ENCODE data around the gene CHSY1. TPM values are rescaled to one million over a fixed set of nuclear protein-coding genes. Genes with fewer than 3 reads are reported as not detected.
A peak's percentile ranks its signal among the peaks of the same experiment; 100 is the strongest.

The CHSY1 gene
- total and polyA plus RNA-seq, 2 of the 13 experiments (the other 11 are each of a cell fraction or from before 2014, with no cell fraction given) = 13.3 to 13.7 TPM

DNA sequence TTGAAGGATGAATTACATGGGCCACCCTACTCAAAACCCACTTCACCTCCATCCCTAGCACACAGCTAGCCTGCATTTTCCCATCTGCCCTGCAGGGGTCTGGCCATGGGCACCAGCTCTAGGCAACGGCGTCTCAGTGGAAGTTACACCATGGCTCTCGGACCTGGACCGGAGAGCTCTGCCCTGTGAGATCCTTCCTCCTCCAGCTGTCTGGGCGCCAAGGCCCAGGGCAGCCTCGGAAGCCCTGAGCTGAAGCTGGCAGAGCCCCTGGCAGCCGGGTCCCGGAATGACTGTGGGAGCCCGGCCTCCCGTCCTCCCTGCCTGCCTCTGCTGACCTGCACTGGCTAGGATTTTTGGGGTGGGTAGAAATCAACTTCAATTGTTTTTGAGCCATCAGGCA is 98.9 kb downstream of the CHSY1 start:
- DNase-seq (ENCODE audit: low spot score) = peak; percentile 28
- no TSS peak for BruUV-seq (replicated peaks)
- in situ Hi-C loops (cut with HindIII; ENCODE audit: extremely low pct_ligation_motif_present, low pct_unique_long_range_greater_than_20kb) = no loop called here
- peak overlapping the region; percentile 66 for H3K4me2 ChIP-seq (ENCODE audit: low read depth, low read length)
- no peaks in the 10 kb centered on the region for H3K79me2 ChIP-seq (ENCODE audit: insufficient read depth, low read length)
- peaks cover 2 to 4% of the 10 kb centered on the region in 2 experiments; a peak in 3 of 5 replicates for H3K27me3 ChIP-seq (ENCODE audit: control insufficient read depth in 1 of 2, insufficient read depth in 2 of 2, low read length in 2 of 2)
- intact Hi-C loops (cut with micrococcal nuclease; ENCODE audit: unreplicated experiment) = no loop called here
- ChIA-PET POLR2A (no interaction called here), CTCF (ENCODE audit: low intra/inter-chr PET ratio, low total read pairs) (interaction anchor here (1.0 kb wide), 1 partner anchor 105 kb away, joined by 3 read pairs; no protein-coding TSS in a partner anchor)
- no peaks in the 10 kb centered on the region for H4K20me1 ChIP-seq (ENCODE audit: insufficient read depth, low read length)
- no peaks in the 10 kb centered on the region for H3K9me3 ChIP-seq (ENCODE audit: low read length)
- no peaks in the 10 kb centered on the region for H3K36me3 ChIP-seq (replicated peaks in 1 of 2; ENCODE audit: control insufficient read depth in 1 of 2, insufficient read depth in 2 of 2, low read length in 2 of 2)
- no peak overlapping the region; a peak in 1 of 6 replicates for H3K4me3 ChIP-seq (replicated peaks in 1 of 3; ENCODE audit: insufficient read depth in 1 of 3, low read depth in 2 of 3, low read length in 3 of 3)
- H3K4me1 ChIP-seq (ENCODE audit: insufficient read depth, low read length) = peaks cover 18% of the 10 kb centered on the region
- H3K27ac ChIP-seq (ENCODE audit: extremely low read length, insufficient read depth, low read length) = no peak overlapping the region
- ATAC-seq = peak; percentile 90
- no peak overlapping the region for H3K9ac ChIP-seq (ENCODE audit: insufficient read depth, low read depth, low read length)
- 45% methylated on average over 4 of the region's 10 CpGs for WGBS (ENCODE audit: low lambda C conversion rate)
- no peak overlapping the region for H2AFZ ChIP-seq (ENCODE audit: low read length)
- FAIRE-seq = peak; percentile 60
- TF ChIP-seq RAD21 (CRISPR knock-in tag; IDR thresholded peaks at IDR 0.05) (0 out of 2 replicates have a peak, but pooled peaks have one; percentile 14), ZNF768 (CRISPR knock-in tag; IDR thresholded peaks at IDR 0.05) (0 out of 2 replicates have a peak, but pooled peaks have one; percentile 9), ZSCAN20 (CRISPR knock-in tag; IDR thresholded peaks at IDR 0.05; ENCODE audit: borderline replicate concordance) (no peak), ZNF644 (CRISPR knock-in tag; IDR thresholded peaks at IDR 0.05; ENCODE audit: low read depth) (peak; percentile 53; the same call in 1 of the 2 replicates), ZNF746 (CRISPR knock-in tag; IDR thresholded peaks at IDR 0.05) (no peak), XRCC5 (optimal IDR thresholded peaks at IDR 0.05; ENCODE audit: low read length) (peak; percentile 76), LCORL (IDR thresholded peaks at IDR 0.05) (no peak), LCORL (CRISPR knock-in tag; IDR thresholded peaks at IDR 0.05) (0 out of 2 replicates have a peak, but pooled peaks have one; percentile 32)
- TF ChIP-seq, protein P1, sequence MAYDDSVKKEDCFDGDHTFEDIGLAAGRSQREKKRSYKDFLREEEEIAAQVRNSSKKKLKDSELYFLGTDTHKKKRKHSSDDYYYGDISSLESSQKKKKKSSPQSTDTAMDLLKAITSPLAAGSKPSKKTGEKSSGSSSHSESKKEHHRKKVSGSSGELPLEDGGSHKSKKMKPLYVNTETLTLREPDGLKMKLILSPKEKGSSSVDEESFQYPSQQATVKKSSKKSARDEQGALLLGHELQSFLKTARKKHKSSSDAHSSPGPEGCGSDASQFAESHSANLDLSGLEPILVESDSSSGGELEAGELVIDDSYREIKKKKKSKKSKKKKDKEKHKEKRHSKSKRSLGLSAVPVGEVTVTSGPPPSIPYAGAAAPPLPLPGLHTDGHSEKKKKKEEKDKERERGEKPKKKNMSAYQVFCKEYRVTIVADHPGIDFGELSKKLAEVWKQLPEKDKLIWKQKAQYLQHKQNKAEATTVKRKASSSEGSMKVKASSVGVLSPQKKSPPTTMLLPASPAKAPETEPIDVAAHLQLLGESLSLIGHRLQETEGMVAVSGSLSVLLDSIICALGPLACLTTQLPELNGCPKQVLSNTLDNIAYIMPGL (CRISPR knock-in tag; IDR thresholded peaks at IDR 0.05; ENCODE audit: borderline replicate concordance in 1 of 2, low read depth in 1 of 2) = 0 out of 4 replicates have a peak, but pooled peaks of 1 of the 2 experiments have one; percentile 29
- TF ChIP-seq, protein P2, sequence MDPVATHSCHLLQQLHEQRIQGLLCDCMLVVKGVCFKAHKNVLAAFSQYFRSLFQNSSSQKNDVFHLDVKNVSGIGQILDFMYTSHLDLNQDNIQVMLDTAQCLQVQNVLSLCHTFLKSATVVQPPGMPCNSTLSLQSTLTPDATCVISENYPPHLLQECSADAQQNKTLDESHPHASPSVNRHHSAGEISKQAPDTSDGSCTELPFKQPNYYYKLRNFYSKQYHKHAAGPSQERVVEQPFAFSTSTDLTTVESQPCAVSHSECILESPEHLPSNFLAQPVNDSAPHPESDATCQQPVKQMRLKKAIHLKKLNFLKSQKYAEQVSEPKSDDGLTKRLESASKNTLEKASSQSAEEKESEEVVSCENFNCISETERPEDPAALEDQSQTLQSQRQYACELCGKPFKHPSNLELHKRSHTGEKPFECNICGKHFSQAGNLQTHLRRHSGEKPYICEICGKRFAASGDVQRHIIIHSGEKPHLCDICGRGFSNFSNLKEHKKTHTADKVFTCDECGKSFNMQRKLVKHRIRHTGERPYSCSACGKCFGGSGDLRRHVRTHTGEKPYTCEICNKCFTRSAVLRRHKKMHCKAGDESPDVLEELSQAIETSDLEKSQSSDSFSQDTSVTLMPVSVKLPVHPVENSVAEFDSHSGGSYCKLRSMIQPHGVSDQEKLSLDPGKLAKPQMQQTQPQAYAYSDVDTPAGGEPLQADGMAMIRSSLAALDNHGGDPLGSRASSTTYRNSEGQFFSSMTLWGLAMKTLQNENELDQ (CRISPR knock-in tag; IDR thresholded peaks at IDR 0.05; ENCODE audit: borderline replicate concordance) = no peak
- TF ChIP-seq, protein P3, sequence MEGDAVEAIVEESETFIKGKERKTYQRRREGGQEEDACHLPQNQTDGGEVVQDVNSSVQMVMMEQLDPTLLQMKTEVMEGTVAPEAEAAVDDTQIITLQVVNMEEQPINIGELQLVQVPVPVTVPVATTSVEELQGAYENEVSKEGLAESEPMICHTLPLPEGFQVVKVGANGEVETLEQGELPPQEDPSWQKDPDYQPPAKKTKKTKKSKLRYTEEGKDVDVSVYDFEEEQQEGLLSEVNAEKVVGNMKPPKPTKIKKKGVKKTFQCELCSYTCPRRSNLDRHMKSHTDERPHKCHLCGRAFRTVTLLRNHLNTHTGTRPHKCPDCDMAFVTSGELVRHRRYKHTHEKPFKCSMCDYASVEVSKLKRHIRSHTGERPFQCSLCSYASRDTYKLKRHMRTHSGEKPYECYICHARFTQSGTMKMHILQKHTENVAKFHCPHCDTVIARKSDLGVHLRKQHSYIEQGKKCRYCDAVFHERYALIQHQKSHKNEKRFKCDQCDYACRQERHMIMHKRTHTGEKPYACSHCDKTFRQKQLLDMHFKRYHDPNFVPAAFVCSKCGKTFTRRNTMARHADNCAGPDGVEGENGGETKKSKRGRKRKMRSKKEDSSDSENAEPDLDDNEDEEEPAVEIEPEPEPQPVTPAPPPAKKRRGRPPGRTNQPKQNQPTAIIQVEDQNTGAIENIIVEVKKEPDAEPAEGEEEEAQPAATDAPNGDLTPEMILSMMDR (CRISPR knock-in tag; IDR thresholded peaks at IDR 0.05) = peak; percentile 73
- TF ChIP-seq, protein P4, sequence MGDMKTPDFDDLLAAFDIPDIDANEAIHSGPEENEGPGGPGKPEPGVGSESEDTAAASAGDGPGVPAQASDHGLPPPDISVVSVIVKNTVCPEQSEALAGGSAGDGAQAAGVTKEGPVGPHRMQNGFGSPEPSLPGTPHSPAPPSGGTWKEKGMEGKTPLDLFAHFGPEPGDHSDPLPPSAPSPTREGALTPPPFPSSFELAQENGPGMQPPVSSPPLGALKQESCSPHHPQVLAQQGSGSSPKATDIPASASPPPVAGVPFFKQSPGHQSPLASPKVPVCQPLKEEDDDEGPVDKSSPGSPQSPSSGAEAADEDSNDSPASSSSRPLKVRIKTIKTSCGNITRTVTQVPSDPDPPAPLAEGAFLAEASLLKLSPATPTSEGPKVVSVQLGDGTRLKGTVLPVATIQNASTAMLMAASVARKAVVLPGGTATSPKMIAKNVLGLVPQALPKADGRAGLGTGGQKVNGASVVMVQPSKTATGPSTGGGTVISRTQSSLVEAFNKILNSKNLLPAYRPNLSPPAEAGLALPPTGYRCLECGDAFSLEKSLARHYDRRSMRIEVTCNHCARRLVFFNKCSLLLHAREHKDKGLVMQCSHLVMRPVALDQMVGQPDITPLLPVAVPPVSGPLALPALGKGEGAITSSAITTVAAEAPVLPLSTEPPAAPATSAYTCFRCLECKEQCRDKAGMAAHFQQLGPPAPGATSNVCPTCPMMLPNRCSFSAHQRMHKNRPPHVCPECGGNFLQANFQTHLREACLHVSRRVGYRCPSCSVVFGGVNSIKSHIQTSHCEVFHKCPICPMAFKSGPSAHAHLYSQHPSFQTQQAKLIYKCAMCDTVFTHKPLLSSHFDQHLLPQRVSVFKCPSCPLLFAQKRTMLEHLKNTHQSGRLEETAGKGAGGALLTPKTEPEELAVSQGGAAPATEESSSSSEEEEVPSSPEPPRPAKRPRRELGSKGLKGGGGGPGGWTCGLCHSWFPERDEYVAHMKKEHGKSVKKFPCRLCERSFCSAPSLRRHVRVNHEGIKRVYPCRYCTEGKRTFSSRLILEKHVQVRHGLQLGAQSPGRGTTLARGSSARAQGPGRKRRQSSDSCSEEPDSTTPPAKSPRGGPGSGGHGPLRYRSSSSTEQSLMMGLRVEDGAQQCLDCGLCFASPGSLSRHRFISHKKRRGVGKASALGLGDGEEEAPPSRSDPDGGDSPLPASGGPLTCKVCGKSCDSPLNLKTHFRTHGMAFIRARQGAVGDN (CRISPR knock-in tag; IDR thresholded peaks at IDR 0.05) = peak; percentile 37; the same call in 1 of the 2 replicates

Data from HepG2 (cell line).